22Rv1 (cell line): ENCODE results near the gene DYNLL2.

Experiments used
- H3K27ac ChIP-seq: fragments of 450-650 bp; 2 replicates; pipeline ENCODE4 v1.5.1; 2017
- ZFX ChIP-seq: fragments of 450-650 bp; IDR thresholded peaks from 2 replicates; pipeline ENCODE4 v1.6.1; 2017; ENCODE audit warnings: antibody characterized with exemption, borderline replicate concordance
- TF ChIP-seq, protein P1 (sequence below): fragments of 450-650 bp; IDR thresholded peaks from 2 replicates; pipeline ENCODE4 v1.5.1; 2017; ENCODE audit warnings: mild to moderate bottlenecking

DYNLL2 gene

DNA sequence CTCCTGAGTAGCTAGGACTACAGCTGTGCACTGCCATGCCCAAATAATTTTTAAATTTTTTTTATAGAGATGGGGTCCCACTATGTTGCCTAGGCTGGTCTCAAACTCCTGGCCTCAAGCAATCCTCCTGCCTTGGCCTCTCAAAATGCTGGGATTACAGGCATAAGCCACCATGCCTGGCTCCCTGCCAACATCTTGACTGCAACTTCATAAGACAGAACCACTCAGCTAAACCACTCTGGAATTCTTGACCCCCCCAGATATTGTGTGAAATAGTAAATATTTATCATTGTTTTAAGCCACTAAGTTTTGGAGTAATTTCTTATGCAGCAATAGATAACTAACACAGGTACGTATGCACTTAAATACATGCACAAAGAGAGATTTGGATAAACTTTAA is 26.0 kb downstream of the DYNLL2 start:
- H3K27ac ChIP-seq, result no peak overlapping the region
- TF ChIP-seq, protein P1, sequence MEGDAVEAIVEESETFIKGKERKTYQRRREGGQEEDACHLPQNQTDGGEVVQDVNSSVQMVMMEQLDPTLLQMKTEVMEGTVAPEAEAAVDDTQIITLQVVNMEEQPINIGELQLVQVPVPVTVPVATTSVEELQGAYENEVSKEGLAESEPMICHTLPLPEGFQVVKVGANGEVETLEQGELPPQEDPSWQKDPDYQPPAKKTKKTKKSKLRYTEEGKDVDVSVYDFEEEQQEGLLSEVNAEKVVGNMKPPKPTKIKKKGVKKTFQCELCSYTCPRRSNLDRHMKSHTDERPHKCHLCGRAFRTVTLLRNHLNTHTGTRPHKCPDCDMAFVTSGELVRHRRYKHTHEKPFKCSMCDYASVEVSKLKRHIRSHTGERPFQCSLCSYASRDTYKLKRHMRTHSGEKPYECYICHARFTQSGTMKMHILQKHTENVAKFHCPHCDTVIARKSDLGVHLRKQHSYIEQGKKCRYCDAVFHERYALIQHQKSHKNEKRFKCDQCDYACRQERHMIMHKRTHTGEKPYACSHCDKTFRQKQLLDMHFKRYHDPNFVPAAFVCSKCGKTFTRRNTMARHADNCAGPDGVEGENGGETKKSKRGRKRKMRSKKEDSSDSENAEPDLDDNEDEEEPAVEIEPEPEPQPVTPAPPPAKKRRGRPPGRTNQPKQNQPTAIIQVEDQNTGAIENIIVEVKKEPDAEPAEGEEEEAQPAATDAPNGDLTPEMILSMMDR, result no peak
- TF ChIP-seq ZFX, result no peak

DNA sequence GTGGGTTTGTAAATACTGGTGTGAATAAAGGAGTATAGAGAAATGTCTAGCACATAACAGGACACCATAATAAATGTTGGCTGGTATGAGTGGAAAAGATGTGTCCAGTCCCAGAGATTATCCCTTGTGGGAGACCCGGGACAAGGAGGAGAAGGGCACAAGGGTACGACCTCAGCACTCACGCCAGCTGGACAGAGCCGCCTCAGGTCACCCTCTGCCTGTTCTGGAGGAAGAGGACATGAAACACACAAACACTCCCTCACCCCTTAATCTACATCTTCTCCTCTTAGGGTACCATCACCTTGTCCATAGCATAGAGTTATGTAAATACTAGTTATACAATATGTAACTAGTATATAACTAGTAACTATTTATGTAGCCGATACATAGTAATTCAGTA is 26.8 kb downstream of the DYNLL2 start:
- TF ChIP-seq, protein P1, result no peak
- no peak for TF ChIP-seq ZFX
- no peak overlapping the region for H3K27ac ChIP-seq

DNA sequence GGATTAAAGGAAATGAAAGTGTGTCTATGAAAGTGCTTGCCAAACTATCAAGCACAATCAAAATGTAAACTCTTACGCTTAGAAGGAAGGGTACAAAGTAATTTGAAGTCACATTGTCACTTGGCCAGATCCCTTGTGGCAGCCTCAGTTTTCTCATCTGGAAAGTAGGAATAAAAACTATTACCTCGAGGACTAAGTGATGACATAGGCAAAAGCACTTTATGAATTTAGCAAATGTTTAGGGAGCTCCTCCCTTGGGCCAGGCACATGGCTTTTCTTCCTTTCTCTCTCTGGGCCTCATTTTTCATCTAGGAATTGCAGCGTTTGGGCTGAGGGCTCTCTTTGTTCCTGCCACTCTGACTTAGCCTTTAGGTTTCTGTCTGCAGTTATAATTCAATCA is 28.5 kb downstream of the DYNLL2 start:
- no peak for TF ChIP-seq ZFX
- TF ChIP-seq, protein P1, result no peak
- no peak overlapping the region for H3K27ac ChIP-seq

DNA sequence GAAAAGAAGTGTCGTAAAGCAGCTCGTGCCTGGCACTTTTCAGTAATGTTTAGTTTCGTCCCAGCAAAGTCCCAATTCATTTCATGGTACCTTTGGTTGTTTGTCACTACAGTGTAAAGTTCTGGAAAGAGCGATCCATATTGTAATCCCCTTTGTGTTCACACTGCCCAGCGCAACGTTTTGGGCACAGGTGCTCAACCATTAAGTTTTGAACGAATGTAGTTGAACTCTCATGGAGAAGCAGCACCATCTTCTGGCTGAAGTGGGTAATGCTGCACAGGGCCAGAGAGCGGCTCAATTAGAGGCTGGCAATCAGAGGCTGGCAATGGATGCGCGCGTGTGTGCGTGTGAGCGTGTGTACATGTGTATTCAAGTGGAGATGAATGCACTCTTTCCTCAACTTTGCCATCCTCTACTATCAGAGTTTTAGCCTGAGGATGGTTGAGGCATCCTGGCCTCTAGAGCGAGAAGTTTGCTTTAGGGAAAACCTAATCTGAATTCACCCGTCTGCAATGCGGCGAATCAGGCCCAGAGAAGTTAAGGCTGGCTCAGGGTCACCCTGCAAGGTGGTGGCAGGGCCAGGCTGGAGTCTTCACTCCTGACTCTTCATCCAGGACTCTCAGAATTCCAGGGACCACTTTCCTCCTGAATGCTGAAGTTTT is 29.9 kb downstream of the DYNLL2 start:
- H3K27ac ChIP-seq, result no peak overlapping the region
- no peak for TF ChIP-seq ZFX
- TF ChIP-seq, protein P1, result peak; percentile 91

DNA sequence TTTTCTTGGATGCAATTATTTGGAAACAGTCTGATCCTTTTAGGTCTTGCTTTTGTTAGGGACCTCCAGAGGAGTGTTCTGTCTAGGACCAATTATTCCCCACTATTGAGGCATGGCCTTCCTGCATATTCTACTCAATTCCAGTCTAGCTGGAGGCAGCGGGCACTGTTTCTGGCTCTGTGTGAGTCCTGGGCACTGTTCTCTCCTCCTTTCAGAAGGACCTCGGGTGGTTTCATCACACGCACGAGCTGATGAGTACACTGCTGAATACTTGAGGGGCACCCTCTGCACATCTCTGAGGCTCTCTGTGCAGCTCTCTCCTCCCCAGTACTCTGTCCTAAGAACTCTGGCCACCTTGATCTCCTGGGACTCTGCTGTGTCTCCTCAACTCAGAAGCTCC is 30.7 kb downstream of the DYNLL2 start:
- TF ChIP-seq, protein P1, result no peak
- TF ChIP-seq ZFX, result no peak

DNA sequence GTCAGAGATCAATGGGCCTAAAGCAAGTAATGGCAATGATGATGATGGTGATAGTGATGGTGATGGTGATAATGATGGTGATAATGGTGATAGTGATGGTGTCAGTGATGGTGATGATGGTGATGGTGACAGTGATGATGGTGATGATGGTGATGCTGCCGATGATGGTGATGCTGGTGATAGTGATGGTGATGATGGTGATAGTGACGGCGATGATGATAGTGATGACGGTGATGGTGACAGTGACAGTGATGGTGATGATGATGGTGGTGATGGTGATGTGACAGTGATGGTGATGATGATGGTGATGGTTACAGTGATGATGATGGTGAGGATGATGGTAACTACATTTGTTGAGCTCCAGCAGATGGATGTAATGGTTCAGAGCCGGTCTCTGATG is 34.2 kb downstream of the DYNLL2 start:
- no peak overlapping the region for H3K27ac ChIP-seq
- no peak for TF ChIP-seq ZFX
- TF ChIP-seq, protein P1, result no peak

More for the DNA sequence above, 30.7 kb downstream of the DYNLL2 start:
- H3K27ac ChIP-seq, result no peak overlapping the region

DNA sequence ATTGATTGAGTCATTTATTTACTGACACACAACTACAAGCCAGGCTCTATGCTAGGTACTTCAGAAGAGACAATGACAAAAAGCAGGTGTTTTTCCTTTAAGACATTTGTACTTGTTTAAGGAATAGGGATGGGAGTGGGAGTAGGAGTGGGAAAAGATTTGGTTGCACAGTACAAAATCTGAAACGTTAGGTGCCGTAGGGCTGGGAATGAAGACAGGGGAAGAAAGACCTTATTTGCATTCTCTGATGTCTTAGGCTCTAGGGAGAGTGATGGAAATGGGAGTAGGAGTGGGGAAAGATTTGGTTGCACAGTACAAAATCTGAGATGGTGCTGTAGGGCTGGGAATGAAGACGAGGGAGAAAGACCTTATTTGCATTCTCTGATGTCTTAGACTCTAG is 36.3 kb downstream of the DYNLL2 start:
- TF ChIP-seq, protein P1, result no peak
- no peak for TF ChIP-seq ZFX
- H3K27ac ChIP-seq, result no peak overlapping the region
